Neural progenitor cell (in vitro differentiated cells): ENCODE results near the gene RNF167. TPM values are rescaled to one million over a fixed set of nuclear protein-coding genes. Genes with fewer than 3 reads are reported as not detected.

Experiments
- DNase-seq: peaks from one replicate; pipeline ENCODE4 v3.0.0-alpha.2; 2016; ENCODE audit warnings: low spot score
- H2AFZ ChIP-seq: fragments of 200-600 bp; sonication (generic); replicated peaks from 2 replicates; pipeline ENCODE4 v1.6.1; 2016; ENCODE audit warnings: antibody characterized with exemption
- H3F3A ChIP-seq: fragments of 200-600 bp; sonication (generic); 2 replicates; pipeline ENCODE4 v1.6.1; 2016; ENCODE audit warnings: antibody characterized with exemption, low read depth
- H3K27ac ChIP-seq: fragments of 200-600 bp; sonication (generic); 2 replicates; pipeline ENCODE4 v1.5.1; 2016; ENCODE audit warnings: mild to moderate bottlenecking
- H3K27me3 ChIP-seq: fragments of 200-600 bp; sonication (generic); 2 replicates; pipeline ENCODE4 v1.6.1; 2016; ENCODE audit warnings: mild to moderate bottlenecking, moderate library complexity
- H3K36me3 ChIP-seq: fragments of 200-600 bp; sonication (generic); 2 replicates; pipeline ENCODE4 v1.5.1; 2016
- H3K4me1 ChIP-seq: fragments of 200-600 bp; sonication (generic); 2 replicates; pipeline ENCODE4 v1.6.1; 2016; ENCODE audit warnings: mixed run types
- H3K4me2 ChIP-seq: fragments of 200-600 bp; sonication (generic); 2 replicates; pipeline ENCODE4 v1.6.1; 2016
- H3K4me3 ChIP-seq: fragments of 200-600 bp; sonication (generic); 2 replicates; pipeline ENCODE4 v1.5.1; 2016
- H3K79me2 ChIP-seq: fragments of 200-600 bp; sonication (generic); 2 replicates; pipeline ENCODE4 v1.6.1; 2016; ENCODE audit warnings: low read depth
- H3K9ac ChIP-seq: fragments of 200-600 bp; sonication (generic); 2 replicates; pipeline ENCODE4 v1.6.1; 2016
- H3K9me3 ChIP-seq: fragments of 200-600 bp; sonication (generic); 2 replicates; pipeline ENCODE4 v1.5.1; 2016; ENCODE audit warnings: low read depth
- H4K20me1 ChIP-seq: fragments of 200-600 bp; sonication (generic); 2 replicates; pipeline ENCODE4 v1.6.1; 2016; ENCODE audit warnings: low read depth
- H3K27ac Mint-ChIP-seq: 3 replicates; pipeline ENCODE4 v1.8.0; 2021; ENCODE audit warnings: mixed read lengths
- H3K27me3 Mint-ChIP-seq: 2 replicates; pipeline ENCODE4 v1.8.0; 2022; ENCODE audit warnings: low read depth, mild to moderate bottlenecking, inconsistent platforms, moderate library complexity, mixed read lengths; ENCODE audit not compliant: insufficient read depth
- H3K36me3 Mint-ChIP-seq: 3 replicates; pipeline ENCODE4 v1.8.0; 2021; ENCODE audit warnings: mixed read lengths
- H3K4me1 Mint-ChIP-seq: 3 replicates; pipeline ENCODE4 v1.8.0; 2021; ENCODE audit warnings: mixed read lengths
- H3K4me3 Mint-ChIP-seq: 3 replicates; pipeline ENCODE4 v1.8.0; 2021; ENCODE audit warnings: mild to moderate bottlenecking, moderate library complexity, mixed read lengths
- H3K9me3 Mint-ChIP-seq: 3 replicates; pipeline ENCODE4 v1.8.0; 2020; ENCODE audit warnings: mixed read lengths
- EZH2 ChIP-seq: fragments of 200-600 bp; sonication (generic); IDR thresholded peaks from 2 replicates; pipeline ENCODE4 v1.6.1; 2017; ENCODE audit warnings: antibody characterized with exemption, mild to moderate bottlenecking, moderate library complexity
- EZH2phosphoT487 ChIP-seq: fragments of 200-600 bp; sonication (generic); IDR thresholded peaks from 2 replicates; pipeline ENCODE4 v1.6.1; 2017; ENCODE audit warnings: antibody characterized with exemption
- total RNA-seq: library from RNA; depleted of rRNA; stranded (reverse); fragments of >200 nt; gene quantifications from 2 replicates; pipeline ENCODE4 v1.2.3, GENCODE V29; 2015; ENCODE audit warnings: low replicate concordance
- TF ChIP-seq, protein P1 (sequence below): fragments of 200-600 bp; sonication (generic); IDR thresholded peaks from 2 replicates; pipeline ENCODE4 v1.5.1; 2017; ENCODE audit warnings: antibody characterized with exemption, mild to moderate bottlenecking

RNF167 gene
- total RNA-seq, 1 donor from 2014 or later, result 43.9 TPM

DNA sequence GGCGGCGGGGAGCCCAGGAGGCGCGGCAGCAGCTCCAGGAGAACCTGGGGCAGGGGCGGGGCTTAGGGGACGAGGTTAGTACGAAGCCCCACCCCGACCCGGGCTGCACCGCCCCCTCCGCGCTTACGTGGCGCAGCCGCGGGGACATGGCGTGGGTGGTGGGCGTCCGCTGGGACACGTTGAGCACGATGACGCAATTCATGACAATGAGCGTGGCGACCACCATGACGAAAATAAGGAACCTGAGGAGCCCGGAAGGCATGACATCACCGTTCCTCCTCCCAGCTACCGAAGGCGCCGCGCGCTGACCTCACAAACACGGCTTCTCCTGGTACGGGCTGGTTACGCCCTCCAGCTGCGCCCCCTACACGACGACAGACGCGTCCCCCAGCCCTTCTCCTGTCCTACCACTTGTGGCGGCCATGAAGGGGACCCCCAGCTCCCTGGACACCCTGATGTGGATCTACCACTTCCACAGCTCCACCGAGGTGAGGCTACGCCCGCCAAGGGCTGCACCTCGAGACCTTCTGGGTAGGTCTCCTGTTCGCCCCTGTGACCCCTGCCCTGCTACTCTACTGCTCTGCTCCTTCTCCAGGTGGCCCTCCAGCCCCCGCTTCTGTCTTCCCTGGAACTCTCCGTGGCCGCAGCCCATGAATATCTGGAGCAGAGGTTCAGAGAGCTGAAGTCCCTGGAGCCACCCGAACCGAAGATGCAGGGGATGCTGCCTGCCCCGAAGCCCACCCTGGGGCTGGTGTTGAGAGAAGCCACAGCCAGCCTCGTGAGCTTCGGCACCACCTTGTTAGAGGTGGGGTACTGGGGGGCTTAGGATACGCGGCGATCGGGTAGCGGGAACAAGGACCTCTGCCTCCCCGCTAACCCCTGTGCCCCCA, 40.5 kb upstream of the RNF167 start, which contains the start of gene C17orf107:
Gene C17orf107, plus strand, starts transcription at position 196 of the 890 bp plus-strand sequence. Its CDS starts 227 bp downstream, at position 423.
- peak within 1 kb of the TSS; percentile 14 for H2AFZ ChIP-seq

DNA sequence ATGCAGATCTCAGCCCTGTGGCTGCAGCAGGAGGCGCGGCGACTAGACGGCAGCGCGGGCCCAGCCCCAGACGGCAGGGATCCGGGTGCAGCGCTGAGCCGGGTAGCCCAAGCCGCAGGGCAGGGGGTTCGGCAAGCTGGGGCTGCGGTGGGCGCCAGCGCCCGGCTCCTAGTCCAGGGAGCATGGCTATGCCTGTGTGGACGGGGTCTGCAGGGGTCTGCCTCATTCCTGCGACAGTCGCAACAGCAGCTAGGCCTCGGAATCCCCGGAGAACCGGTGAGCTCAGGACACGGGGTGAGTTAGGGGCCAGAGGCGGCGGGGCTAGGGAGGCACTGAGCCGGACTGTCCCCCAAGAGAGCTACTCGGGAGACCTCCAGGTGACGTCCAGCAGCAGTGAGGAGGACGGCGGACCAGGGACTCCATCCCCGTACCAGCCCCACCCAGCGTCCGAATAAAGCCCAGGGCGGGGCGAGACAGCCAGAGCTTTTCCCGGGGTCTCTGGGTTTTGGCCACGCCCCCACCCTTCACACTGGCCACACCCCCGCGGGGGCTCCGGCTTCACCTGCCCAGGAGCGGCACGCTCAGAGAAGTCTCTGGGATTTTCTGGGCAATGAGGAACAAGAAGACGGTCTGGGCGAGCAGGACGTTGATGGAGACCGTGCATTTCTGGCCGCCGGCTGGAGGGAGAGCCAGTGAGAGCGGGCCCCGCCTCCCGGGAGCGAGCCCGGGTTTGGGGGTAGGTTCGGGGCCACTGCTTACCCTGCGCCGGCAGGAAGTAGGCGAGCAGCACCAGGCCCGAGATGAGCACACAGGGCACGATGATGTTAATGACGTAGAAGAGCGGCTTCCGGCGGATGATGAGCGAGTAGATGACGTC, 39.6 kb upstream of the RNF167 start:
- no peak for TF ChIP-seq EZH2phosphoT487
- TF ChIP-seq EZH2, result no peak
- TF ChIP-seq, protein P1, sequence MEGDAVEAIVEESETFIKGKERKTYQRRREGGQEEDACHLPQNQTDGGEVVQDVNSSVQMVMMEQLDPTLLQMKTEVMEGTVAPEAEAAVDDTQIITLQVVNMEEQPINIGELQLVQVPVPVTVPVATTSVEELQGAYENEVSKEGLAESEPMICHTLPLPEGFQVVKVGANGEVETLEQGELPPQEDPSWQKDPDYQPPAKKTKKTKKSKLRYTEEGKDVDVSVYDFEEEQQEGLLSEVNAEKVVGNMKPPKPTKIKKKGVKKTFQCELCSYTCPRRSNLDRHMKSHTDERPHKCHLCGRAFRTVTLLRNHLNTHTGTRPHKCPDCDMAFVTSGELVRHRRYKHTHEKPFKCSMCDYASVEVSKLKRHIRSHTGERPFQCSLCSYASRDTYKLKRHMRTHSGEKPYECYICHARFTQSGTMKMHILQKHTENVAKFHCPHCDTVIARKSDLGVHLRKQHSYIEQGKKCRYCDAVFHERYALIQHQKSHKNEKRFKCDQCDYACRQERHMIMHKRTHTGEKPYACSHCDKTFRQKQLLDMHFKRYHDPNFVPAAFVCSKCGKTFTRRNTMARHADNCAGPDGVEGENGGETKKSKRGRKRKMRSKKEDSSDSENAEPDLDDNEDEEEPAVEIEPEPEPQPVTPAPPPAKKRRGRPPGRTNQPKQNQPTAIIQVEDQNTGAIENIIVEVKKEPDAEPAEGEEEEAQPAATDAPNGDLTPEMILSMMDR, result no peak
- Mint-ChIP-seq H3K9me3 (no peaks in the 10 kb centered on the region), H3K27me3 (peaks cover 11% of the 10 kb centered on the region), H3K27ac (no peak overlapping the region), H3K4me3 (no peak overlapping the region), H3K36me3 (peaks cover 10% of the 10 kb centered on the region), H3K4me1 (peaks cover 6% of the 10 kb centered on the region)
- Histone ChIP-seq H2AFZ (no peak overlapping the region), H3K4me1 (no peaks in the 10 kb centered on the region), H3K9me3 (no peaks in the 10 kb centered on the region), H3F3A (peaks cover 10% of the 10 kb centered on the region), H3K4me2 (peak overlapping the region; percentile 72), H3K79me2 (no peaks in the 10 kb centered on the region), H3K4me3 (peak overlapping the region; percentile 24), H3K9ac (no peak overlapping the region), H4K20me1 (no peaks in the 10 kb centered on the region), H3K36me3 (no peaks in the 10 kb centered on the region), H3K27me3 (peaks cover 35% of the 10 kb centered on the region), H3K27ac (no peak overlapping the region)
- peak; percentile 70 for DNase-seq

More for the DNA sequence above, 40.5 kb upstream of the RNF167 start, which contains the start of gene C17orf107:
- H3K4me3 Mint-ChIP-seq, result peak within 1 kb of the TSS; percentile 18
- Histone ChIP-seq H3K27ac (no peak within 1 kb of the TSS), H4K20me1 (no peaks in the 10 kb centered on the region), H3K9me3 (no peaks in the 10 kb centered on the region), H3K36me3 (no peaks in the 10 kb centered on the region), H3K4me1 (no peaks in the 10 kb centered on the region), H3K4me2 (peak within 1 kb of the TSS; percentile 72), H3K9ac (no peak within 1 kb of the TSS), H3F3A (peaks cover 10% of the 10 kb centered on the region), H3K27me3 (peaks cover 27% of the 10 kb centered on the region), H3K79me2 (no peaks in the 10 kb centered on the region), H3K4me3 (peak within 1 kb of the TSS; percentile 43)
- no peak within 1 kb of the TSS for H3K27ac Mint-ChIP-seq
- TF ChIP-seq EZH2phosphoT487, result peak; percentile 34
- no peak for TF ChIP-seq EZH2
- no peaks in the 10 kb centered on the region for H3K9me3 Mint-ChIP-seq
- H3K36me3 Mint-ChIP-seq, result peaks cover 11% of the 10 kb centered on the region
- H3K27me3 Mint-ChIP-seq, result peaks cover 11% of the 10 kb centered on the region
- H3K4me1 Mint-ChIP-seq, result peaks cover 6% of the 10 kb centered on the region
- peak; percentile 81 for DNase-seq

DNA sequence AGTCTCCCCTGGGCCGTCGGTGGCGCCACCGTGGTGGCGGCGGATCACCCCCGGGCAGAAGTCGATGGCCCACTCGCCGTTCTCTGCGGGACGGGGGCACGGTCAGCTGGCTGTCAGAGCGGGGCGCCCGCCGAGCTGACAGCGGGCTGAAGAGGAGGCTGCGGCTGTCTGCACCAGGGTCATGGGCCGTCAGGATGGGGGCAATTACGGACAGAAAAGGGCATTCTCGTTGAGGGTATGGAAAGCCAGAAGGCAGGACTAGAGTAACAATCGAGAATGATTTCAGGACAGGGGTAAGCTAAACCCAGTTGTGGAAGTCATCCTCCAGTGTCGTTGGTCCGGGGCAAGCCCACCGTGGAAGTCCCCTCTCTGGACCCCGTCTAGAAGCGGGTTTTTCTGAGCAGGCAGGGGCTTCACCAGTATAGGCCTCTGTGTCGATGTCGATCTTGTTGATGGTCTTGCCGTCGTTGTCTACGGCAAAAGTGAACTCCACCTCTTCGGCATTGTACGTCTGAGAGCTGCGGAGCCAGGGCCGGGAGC, 38.9 kb upstream of the RNF167 start:
- Histone ChIP-seq H3K79me2 (no peaks in the 10 kb centered on the region), H3K27me3 (peaks cover 35% of the 10 kb centered on the region), H3K4me3 (no peak overlapping the region), H3K27ac (no peak overlapping the region), H3F3A (peaks cover 10% of the 10 kb centered on the region), H3K9ac (no peak overlapping the region), H3K36me3 (no peaks in the 10 kb centered on the region), H3K9me3 (no peaks in the 10 kb centered on the region), H2AFZ (no peak overlapping the region), H4K20me1 (no peaks in the 10 kb centered on the region), H3K4me2 (no peak overlapping the region), H3K4me1 (no peaks in the 10 kb centered on the region)
- H3K4me3 Mint-ChIP-seq, result no peak overlapping the region
- TF ChIP-seq EZH2phosphoT487 (no peak), EZH2 (no peak)
- TF ChIP-seq, protein P1, result no peak
- no peaks in the 10 kb centered on the region for H3K9me3 Mint-ChIP-seq
- H3K27me3 Mint-ChIP-seq, result peaks cover 11% of the 10 kb centered on the region
- no peak overlapping the region for H3K27ac Mint-ChIP-seq
- no peak for DNase-seq
- H3K36me3 Mint-ChIP-seq, result peaks cover 6% of the 10 kb centered on the region
- peaks cover 6% of the 10 kb centered on the region for H3K4me1 Mint-ChIP-seq
